ENCODE data around the gene SEC23A. TPM values are rescaled to one million over a fixed set of nuclear protein-coding genes. Genes with fewer than 3 reads are reported as not detected.

The SEC23A gene
- total and polyA plus RNA-seq, 2 of the 13 experiments (the other 11 are each of a cell fraction or from before 2014, with no cell fraction given) = 403 to 887 TPM

- peak; percentile 96 for TF ChIP-seq PAX8 (CRISPR knock-in tag; IDR thresholded peaks at IDR 0.05; ENCODE audit: borderline replicate concordance)
- TF ChIP-seq CHCHD3 (CRISPR knock-in tag; IDR thresholded peaks at IDR 0.05) = peak; percentile 99; the same call in 1 of the 2 replicates
- peak; percentile 83 for TF ChIP-seq ARID2 (CRISPR knock-in tag; IDR thresholded peaks at IDR 0.05; ENCODE audit: borderline replicate concordance)
- no peak; the same call in 1 of the 2 replicates for TF ChIP-seq RBAK (CRISPR knock-in tag; IDR thresholded peaks at IDR 0.05)
- TF ChIP-seq ZBTB21 (CRISPR knock-in tag; IDR thresholded peaks at IDR 0.05) = peak; percentile 83
- TF ChIP-seq HNRNPH1 (optimal IDR thresholded peaks at IDR 0.05; ENCODE audit: low read depth, low read length) = peak; percentile 93
- TF ChIP-seq ZNF17 (CRISPR knock-in tag; IDR thresholded peaks at IDR 0.05) = no peak
- TF ChIP-seq REST (IDR thresholded peaks at IDR 0.05; ENCODE audit: borderline replicate concordance in 1 of 2, low read depth in 1 of 2, low read length in 2 of 2) = peak in 1 of 2 experiments; percentile 81; a peak in 2 of 4 replicates
- no peak for TF ChIP-seq ZNF496 (CRISPR knock-in tag; IDR thresholded peaks at IDR 0.05; ENCODE audit: insufficient replicate concordance)
- peak; percentile 94 for TF ChIP-seq ZBTB44 (CRISPR knock-in tag; IDR thresholded peaks at IDR 0.05)
- peak; percentile 94; the same call in 1 of the 2 replicates for TF ChIP-seq ZNF615 (CRISPR knock-in tag; IDR thresholded peaks at IDR 0.05; ENCODE audit: borderline replicate concordance)
- peak; percentile 71 for TF ChIP-seq FOSL2 (CRISPR knock-in tag; IDR thresholded peaks at IDR 0.05)
- peak; percentile 74; the same call in 1 of the 2 replicates for TF ChIP-seq ZSCAN20 (CRISPR knock-in tag; IDR thresholded peaks at IDR 0.05; ENCODE audit: borderline replicate concordance)
- TF ChIP-seq FOXO1 (CRISPR knock-in tag; IDR thresholded peaks at IDR 0.05) = peak; percentile 89
- peak; percentile 98 for TF ChIP-seq MXD3 (CRISPR knock-in tag; IDR thresholded peaks at IDR 0.05)
- TF ChIP-seq PREB (CRISPR knock-in tag; IDR thresholded peaks at IDR 0.05) = 0 out of 2 replicates have a peak, but pooled peaks have one; percentile 76
- peak; percentile 90 to 92 for TF ChIP-seq POLR2A (IDR thresholded peaks at IDR 0.05; ENCODE audit: insufficient read depth in 1 of 2, low read depth in 2 of 2, low read length in 2 of 2)
- TF ChIP-seq ZNF275 (CRISPR knock-in tag; IDR thresholded peaks at IDR 0.05; ENCODE audit: borderline replicate concordance) = peak; percentile 100
- peak; percentile 99 for TF ChIP-seq ZFX (CRISPR knock-in tag; IDR thresholded peaks at IDR 0.05; ENCODE audit: low read depth)
- TF ChIP-seq ZSCAN29 (CRISPR knock-in tag; conservative IDR thresholded peaks at IDR 0.05) = peak; percentile 99
Observed at GRCh38 chr14:39102969-39103957, at the start of gene SEC23A (continued).
